Breast epithelium (tissue), 3 donors: ENCODE data around the gene MAT2A.

Experiments
- POLR2AphosphoS5 ChIP-seq, 3 donors: sonication (generic); formaldehyde crosslinking; IDR thresholded peaks; one replicate each; pipeline ENCODE4 v1.6.1; 2017; ENCODE audit warnings: antibody characterized with exemption in 3 of 3
- TF ChIP-seq, protein P1 (sequence below), 3 donors: fragments of 450-650 bp; IDR thresholded peaks; one replicate each; pipeline ENCODE4 v1.5.1; 2016 to 2017; ENCODE audit warnings: antibody characterized with exemption in 3 of 3, mild to moderate bottlenecking in 3 of 3, moderate library complexity in 3 of 3

DNA sequence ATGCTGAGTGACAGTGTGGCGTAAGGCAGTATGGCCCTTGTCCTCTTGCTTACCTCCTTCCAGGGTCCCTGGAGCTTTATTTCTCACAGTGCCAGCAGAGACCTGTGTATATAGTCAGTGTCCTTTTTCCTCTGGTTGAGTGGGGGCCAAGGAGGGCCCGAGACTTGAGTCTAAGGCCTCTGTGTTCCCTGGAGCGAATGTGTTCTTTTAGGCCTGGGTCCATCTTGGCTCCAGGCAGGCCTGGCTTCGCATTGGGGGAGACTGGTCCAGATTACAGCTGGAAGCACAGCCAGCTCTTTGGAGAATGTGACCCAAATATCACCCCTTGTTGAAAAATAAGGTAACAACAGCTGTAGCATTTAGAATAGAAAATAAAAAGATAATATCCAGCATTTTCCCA, 50.2 kb downstream of the MAT2A start:
- TF ChIP-seq, protein P1, sequence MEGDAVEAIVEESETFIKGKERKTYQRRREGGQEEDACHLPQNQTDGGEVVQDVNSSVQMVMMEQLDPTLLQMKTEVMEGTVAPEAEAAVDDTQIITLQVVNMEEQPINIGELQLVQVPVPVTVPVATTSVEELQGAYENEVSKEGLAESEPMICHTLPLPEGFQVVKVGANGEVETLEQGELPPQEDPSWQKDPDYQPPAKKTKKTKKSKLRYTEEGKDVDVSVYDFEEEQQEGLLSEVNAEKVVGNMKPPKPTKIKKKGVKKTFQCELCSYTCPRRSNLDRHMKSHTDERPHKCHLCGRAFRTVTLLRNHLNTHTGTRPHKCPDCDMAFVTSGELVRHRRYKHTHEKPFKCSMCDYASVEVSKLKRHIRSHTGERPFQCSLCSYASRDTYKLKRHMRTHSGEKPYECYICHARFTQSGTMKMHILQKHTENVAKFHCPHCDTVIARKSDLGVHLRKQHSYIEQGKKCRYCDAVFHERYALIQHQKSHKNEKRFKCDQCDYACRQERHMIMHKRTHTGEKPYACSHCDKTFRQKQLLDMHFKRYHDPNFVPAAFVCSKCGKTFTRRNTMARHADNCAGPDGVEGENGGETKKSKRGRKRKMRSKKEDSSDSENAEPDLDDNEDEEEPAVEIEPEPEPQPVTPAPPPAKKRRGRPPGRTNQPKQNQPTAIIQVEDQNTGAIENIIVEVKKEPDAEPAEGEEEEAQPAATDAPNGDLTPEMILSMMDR (IDR thresholded peaks at IDR 0.05): no peak
- peak in 1 of 3 donors; percentile 20 for TF ChIP-seq POLR2AphosphoS5 (IDR thresholded peaks at IDR 0.05)
